NCI-H2227 treated with DMSO at 0.1 percent for 48 hours (cell line): ENCODE measurements around the gene PAPOLB.
"Not testable (repeated sequence)": the region's sequence is repeated elsewhere in the genome, so short reads cannot be mapped to it uniquely, and the experiment has no call there.

ENCODE experiments used
- DNase-seq: peaks from one replicate; lab custom pipeline; 2025; lab: John Stamatoyannopoulos, UW

Gene PAPOLB

DNA sequence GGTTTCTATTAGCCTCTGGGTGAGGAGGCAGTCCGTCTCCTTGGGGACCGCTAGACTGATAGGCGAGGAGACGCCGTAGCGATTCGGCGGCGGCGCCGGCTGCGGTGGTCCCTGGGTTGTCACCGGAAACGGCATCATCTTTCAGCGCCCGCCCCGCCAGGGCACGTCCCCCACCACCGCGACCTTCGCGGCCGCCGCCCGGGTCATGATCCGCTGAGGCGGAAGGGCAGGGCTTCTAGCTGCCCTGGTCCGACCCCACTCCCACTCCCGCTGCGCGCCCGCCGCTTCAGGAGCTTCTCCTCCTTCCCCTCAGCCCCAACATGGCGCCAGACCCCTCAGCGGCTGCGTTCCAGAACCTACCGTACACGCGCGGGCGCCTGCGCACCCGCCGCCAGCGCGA lies at the start of gene PAPOLB:
Gene PAPOLB, minus strand, starts transcription at position 358 of the 400 bp plus-strand sequence. Its CDS starts 220 bp downstream, at position 138.
- DNase-seq = no peak

DNA sequence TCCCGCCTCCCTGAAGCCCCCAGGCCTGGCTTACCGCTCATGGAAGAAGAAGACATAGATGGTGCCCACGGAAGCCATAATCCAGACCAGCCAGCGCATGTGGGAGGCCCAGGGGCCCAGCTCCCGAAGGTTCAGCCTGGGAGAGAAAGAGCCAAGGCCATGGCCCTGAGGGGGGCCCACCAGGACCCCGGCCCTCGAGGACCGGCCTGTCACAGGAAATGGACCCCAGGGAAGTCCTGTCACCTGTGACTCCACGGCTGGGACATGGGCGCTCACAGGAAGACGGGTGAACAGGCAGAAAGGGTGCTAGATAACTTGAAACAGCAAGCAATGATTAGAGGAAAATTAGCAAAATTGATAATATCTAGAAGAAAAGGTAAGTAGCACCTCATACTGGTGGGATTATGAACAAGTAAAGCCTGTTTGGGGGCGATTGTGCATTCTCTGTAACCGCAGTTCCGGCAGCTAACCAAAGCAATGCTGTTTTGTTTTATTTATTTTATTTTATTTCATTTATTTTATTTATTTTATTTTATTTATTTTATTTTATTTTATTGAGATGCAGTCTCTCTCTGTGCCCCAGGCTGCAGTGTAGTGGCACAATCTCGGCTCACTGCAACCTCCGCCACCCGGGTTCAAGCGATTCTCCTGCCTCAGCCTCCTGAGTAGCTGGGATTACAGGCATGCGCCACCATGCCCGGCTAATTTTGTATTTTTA lies 49.4 kb upstream of the PAPOLB start:
- DNase-seq = no peak

DNA sequence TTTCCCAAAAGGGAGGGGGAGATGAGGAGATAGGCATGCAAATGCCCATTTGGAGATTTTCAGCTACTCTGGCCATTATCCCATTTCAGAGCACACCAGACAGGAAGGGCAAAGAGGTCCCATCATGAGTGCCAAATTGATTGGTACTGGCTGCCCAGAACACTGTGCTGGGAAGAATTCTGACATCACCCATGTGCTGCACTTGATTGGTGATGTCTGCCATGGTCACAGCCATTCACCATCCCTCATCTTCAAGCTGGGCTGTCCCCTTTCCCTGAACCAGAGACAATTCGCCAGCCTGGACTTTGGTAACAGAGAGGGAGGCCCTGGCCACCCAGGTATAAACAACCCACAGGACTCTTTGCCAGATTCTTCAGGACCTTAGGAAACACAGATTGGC lies 44.9 kb upstream of the PAPOLB start:
- no peak for DNase-seq

DNA sequence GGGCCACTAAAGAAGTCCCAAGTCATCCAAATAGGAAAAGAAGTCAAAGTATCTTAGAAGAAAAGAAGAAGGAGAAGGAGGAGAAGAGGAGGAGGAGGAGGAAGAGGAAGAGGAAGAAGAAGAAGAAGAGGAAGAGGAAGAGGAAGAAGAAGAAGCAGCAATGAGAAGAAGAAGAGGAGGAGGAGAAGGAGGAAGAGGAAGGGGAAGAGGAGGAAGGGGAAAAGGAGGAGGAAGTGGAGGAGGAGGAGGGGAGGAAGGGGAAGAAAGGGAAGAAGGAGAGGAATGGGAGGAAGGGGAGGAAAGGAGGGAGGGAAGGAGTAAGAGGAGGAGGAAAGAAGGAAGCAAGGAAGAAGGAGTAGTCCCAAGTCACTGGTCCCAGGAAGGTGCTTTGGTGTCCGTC lies 43.3 kb upstream of the PAPOLB start:
- DNase-seq = no peak

DNA sequence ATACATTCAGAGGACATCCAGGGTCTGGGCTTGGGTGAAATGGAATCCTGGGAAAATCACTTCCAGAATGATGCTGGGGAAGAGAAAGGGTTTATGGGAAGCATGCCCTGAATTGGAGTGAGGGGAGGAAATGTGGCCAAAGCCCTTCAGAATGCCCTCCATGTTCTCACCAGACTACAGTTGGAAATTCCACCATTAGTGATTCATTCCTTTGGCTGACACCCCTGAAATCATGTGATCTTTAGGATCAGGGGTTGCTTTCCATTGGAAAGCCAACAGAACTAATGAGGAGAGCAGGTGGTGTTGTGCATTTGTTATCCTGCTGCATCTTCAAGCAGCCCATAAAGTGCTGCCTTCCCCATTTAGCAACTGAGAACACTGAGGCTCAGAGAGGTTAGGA lies 42.5 kb upstream of the PAPOLB start:
- no peak for DNase-seq

DNA sequence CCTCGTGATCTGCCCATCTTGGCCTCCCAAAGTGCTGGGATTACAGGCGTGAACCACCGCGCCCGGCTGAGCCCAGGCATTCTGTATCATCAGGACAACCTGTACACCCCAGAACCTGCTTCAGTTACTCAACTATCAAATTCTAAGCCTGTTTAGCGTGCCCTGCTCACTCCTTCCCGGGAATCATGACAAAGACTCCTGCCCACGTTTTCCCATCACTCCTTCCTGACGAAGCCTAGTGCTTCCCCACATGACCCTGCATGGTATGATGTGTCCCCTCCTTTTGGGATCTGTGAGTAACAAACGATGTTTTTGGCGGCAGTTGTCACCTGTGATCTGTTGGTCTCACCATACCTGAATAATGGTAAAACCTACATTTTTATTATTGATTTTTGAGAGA lies 33.9 kb upstream of the PAPOLB start:
- DNase-seq = no peak

DNA sequence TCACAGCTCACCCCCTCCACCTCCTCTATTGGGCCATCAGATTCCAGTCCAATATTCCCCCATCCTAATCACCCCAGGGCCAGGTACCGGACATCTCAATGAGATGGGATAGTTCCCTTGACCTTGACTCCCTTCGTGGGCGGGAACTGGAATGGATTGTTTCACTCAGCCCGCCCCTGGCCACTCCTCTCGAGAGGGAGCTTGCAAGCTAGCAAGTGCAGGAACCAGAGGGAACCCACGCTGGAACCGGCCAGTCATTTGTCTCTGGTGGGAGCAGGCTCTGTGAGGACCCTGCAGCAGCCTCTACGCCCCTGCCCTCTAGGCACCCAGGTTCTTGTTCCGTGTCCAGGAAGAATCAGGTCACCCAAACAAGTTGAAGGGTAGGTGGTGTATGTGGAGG lies 32.7 kb upstream of the PAPOLB start:
- no peak for DNase-seq

DNA sequence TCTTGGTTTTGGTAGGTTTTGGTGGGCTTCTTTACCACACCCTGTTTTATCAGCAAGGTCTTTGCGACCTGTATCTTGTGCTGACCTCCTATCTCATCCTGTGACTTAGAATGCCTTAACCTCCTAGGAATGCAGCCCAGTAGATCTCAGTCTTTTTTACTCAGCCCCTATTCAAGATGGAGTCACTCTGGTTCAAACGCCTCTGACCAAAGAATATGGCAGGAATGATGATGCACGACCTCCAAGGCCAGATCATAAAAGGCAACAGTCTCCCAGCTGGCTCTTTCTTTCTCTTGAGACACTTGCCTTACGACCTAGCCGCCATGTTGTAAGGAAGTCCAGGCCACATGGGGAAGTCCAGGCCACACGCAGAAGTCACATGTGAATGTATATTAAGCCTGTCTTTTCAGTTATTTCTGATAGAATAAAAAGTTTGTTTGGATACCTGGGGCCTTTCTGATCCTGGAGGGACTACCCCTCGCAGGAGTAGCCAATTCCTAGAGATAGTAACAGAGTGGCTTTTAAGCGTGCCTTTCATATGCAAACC lies 32.2 kb upstream of the PAPOLB start:
- no peak for DNase-seq

DNA sequence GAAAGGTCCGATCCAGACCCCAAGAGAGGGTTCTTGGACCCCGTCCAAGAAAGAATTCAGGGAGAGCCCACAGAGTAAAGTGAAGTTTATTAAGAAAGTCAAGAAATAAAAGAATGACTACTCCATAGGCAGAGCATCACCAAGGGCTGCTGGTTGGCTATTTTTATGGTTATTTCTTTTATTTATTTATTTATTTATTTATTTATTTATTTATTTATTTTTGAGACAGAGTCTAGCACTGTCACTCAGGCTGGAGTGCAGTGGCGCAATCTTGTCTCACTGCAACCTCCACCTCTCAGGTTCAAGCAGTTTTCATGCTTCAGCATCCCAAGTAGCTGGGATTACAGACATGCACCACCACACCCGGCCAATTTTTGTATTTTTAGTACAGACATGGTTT lies 31.4 kb upstream of the PAPOLB start:
- DNase-seq = not testable (repeated sequence)

DNA sequence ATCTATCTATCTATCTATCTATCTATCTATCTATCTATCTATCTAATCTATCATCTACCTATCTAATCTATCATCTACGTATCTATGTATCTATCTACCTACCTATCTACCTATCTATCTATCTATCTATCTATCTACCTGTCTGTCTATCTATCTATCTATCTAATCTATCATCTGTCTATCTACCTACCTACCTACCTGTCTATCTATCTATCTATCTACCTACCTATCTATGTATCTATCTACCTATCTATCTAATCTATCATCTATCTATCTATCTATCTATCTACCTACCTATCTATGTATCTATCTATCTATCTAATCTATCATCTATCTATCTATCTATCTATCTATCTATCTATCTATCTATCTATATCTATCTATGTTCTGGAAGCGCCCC lies 29.7 kb upstream of the PAPOLB start:
- not testable (repeated sequence) for DNase-seq

DNA sequence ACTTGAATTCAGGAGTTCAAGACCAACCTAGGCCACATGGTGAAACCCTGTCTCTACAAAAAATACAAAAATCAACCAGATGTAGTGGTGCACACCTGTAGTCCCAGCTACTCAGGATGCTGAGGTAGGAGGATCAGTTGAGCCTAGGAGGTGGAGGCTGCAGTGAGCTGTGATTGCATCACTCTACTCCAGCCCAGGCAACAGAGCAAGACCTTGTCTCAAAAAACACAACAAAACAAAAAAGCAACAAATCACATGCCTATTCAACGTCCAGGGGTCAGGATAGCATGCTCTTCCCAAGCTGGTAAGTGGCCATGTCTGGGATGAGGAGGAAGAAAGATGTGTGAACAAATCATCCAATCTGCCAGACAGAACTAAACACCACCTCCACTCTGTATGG lies 27.9 kb upstream of the PAPOLB start:
- DNase-seq = no peak

DNA sequence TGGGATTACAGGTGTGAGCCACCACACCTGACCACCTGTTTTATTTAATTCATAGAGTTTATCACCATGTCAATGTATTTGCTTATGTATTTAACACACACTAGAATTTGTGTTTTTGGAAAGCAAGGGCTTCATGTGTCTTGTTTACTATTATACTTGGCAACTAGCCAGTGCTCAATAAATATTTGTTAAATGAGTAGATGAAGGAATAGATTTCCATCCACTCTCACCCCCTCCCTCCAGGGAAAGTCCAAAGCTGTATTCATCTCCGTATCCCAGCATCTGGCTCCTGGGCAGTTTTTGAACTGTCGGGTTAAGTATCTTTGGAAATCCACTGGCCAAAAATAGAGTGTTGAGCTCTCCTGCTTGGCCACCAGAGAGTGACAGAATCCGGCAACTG lies 26.3 kb upstream of the PAPOLB start:
- no peak for DNase-seq

DNA sequence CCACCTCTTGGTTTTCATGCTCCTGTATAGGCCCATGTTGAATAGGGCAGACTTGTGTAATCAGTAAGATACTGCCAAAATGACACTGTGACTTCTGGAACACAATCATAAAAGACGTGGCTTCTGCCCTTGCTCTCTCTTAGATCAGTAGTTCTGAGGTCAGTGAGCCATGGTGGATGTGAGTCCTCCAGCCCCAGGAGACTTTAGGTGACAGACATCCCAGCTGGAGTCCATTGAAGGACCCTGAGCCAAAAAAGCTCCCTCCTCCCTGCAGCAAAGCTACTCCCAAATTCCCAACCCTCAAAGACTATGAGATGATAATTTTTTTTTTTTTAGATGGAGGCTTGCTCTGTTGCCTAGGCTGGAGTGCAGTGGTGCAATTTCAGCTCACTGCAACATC lies 24.8 kb upstream of the PAPOLB start:
- DNase-seq = no peak

DNA sequence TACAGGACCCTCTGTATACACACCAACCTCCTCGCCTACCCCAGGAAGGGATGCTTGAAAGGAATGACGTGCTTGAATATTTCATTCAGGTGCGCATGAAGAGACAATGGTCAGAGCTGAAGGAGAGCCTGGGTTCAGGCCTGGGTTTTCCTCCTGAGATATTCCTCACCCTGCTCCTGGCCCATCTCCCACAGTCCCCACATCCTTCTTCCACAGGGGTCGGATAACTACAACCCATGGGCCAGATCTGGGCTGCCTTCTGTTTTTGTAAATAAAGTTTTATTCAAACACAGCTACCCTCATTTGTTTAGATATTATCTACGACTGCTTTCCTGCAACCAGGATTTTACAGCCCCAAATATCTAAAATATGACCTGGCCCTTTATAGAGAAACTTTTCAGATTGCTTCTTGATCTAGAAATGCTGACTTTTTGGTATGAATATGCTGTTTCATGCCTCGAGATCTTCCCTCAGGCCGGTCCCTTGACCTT lies 23.5 kb upstream of the PAPOLB start:
- DNase-seq = no peak

DNA sequence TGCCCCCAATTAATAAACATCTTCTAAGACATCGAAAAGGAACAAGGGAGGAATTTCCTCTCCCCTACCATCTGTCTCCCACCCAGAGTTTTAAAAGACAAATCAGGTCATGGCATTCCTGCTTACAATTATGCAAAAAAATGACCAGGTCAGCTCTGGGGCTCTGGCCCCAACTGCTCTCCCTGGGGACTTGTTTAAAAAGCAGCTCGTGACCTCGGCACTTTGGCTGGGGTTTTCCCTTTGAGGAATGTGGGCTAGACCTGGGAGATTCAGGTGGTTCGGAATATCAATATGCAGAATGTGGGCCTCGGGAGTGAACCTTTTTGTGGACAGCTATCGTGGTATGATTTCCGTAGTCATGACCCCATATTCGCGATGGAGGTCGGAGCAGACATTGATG lies 22.3 kb upstream of the PAPOLB start:
- DNase-seq = no peak

DNA sequence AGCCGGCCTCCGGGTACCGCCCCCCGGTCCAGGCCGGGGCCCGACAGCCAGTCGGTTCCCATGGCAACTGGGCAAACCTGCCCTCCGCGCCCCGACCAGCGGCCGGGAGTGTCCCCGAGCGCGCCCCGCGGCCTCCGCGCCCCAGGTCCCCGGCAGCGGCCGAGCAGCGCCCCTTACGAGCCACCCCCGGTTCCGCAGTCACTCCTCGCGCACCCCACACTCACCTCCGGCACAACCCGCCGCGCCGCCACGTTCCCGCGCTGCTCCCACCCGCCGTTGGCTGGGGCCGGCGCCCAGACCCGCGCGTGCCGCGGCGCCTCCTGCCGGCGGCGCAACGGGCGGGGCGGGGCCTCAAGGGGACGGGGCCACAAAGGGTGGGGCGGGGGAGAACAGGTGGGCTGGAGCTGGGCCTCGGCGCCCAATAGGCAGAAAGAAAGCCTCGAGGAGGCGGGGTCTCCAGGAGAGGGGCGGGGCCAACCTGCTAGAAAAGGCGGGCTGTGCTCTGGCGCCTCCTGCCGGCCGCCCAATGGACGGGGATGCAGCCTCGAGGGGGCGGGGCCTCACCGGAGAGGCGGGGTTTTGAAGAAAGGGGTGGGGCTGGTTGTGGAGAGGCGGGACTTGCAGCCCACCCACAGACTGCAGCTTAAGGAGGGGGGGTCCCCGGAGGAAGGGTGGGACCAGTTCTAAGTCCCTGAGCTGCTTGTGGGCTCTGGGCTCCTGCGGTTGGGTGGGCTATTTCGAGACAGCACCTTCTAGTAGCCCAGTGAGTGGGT lies 21.7 kb upstream of the PAPOLB start, which contains the start of gene RADIL:
Gene RADIL, minus strand, starts transcription at position 345 of the 773 bp plus-strand sequence. CDS start 5,577 bp downstream, outside the sequence.
- DNase-seq = peak; percentile 80

DNA sequence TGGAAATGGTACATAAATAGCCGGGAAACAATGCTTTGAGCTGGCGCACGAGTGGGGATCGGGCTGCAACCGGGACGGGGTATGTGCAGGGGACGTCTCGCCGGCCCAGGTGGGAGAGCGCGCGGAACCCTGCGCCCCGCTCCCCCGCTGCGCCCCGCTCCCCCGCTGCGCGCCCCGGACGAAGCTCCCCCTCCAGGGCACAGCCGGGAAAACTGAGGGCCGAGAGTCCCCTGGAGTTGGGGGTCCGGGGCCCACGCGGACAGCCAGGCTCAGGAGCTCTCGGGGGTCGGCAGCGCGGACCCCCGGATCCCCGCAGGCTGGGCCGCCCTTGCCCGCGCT lies 21.2 kb upstream of the PAPOLB start:
- DNase-seq = no peak

DNA sequence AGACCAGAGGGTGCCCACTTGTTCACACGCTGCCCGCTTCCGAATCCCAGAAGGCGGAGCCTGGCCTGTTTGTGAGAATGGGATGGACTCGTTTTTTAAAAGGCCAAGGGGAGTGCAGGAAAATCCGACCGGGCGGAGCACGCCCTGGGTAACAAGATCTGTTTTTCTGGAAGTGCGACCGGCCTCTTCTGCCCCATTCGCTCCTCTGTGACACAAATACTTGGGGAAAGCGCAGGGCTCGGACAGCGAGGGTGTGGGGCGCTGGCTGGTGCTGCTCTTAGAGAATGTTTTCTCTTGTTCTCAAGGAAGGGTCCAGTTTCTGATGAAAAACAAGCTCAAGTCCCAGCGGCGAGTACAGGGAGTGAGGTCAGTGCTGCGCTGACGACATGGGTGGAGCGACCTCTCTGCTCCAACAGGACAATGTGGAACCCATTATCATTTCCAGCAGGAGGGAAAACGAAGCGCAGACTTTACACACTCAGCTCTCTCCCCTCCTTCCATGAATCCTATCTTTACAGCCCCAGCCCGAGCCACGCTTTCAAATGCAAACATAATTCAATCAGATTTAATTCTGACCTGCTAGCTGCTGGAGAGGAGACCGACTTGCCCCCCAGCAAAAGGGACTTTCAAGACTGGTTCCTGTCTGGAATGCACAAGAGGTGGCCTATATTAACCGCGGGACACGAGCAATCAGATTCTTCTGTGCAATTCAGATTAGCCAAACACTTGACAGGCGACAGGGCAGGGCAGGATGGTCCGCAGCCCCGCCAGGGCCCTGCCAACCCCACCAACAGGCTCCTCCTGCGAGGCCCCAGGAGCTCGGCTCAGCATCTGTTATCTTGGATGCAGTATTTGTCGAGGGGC lies 20.6 kb upstream of the PAPOLB start:
- peak; percentile 5 for DNase-seq

DNA sequence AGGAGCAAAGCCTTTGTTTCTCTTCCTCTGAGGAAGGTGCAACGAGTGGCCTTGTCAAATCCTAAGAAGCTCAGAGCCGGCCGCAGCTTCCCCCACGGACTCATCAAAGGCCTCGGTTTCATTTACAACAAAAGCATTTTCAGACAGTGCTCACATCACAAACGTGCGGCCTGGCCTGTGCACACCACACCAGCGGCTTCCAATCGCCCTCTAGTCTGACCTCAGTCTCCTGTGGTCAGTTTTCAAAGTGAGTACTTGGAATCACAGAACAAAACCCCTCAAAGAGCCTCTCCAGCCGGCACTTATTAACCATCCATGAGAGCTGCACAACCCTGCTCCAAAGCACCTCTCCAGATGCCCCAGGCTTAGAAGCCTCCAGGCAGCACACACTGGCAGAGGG lies 18.4 kb upstream of the PAPOLB start:
- no peak for DNase-seq

DNA sequence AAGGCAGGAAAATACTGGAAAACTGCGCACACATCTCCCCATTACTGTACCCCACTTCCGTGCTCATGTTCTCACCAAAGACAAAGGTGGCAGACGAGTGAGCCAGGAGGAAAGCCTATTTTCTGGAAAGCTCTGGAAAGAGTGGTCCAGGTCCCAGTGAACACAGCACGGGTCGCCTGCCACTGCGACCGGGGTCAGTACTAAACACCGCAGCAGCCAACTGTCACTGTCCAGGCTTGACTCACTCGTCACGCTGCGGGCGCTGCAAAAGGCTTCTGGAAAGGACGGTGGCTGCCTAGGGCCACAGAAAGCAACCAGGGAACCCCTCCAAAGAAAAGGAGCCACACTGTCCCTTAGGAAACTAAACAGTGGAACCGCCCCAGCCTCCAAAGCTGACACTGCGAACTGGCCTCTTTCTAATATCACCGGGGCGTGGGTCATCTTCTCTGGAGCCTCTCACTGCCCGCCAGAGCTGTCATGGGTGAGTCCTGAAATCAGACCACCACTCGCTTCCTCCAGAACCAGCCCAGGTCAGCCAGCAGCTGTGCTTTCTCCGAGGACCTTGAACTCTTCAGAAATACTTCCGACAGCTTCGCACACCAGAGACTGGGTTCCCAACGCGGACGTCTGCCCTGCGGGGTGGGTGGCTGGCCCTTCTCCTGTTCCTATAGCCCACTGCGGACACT lies 17.7 kb upstream of the PAPOLB start:
- DNase-seq = no peak
